Ovary (tissue), 3 donors: Measurements from ENCODE around the gene TLE4.

Experiments
- EP300 ChIP-seq: sonication (generic); formaldehyde crosslinking; IDR thresholded peaks from one replicate; pipeline ENCODE4 v1.6.1; 2017; ENCODE audit warnings: antibody characterized with exemption
- POLR2A ChIP-seq: fragments of 450-650 bp; IDR thresholded peaks from one replicate; pipeline ENCODE4 v1.6.1; 2017; ENCODE audit warnings: antibody characterized with exemption, mild to moderate bottlenecking, moderate library complexity
- TF ChIP-seq, protein P1 (sequence below), 3 donors: fragments of 450-650 bp in 2 of 3; fragments of 200-600 bp in 1 of 3; IDR thresholded peaks; one replicate each; pipeline versions ENCODE4 v1.5.1 to v1.8.0; 2016 to 2022; ENCODE audit warnings: antibody characterized with exemption in 3 of 3, mild to moderate bottlenecking in 1 of 3
- donor health status: DM: no; HTN: no; CAD: no.

GRCh38 chr9:79665931-79666330 is 94.2 kb downstream of the TLE4 start:
- TF ChIP-seq, protein P1, sequence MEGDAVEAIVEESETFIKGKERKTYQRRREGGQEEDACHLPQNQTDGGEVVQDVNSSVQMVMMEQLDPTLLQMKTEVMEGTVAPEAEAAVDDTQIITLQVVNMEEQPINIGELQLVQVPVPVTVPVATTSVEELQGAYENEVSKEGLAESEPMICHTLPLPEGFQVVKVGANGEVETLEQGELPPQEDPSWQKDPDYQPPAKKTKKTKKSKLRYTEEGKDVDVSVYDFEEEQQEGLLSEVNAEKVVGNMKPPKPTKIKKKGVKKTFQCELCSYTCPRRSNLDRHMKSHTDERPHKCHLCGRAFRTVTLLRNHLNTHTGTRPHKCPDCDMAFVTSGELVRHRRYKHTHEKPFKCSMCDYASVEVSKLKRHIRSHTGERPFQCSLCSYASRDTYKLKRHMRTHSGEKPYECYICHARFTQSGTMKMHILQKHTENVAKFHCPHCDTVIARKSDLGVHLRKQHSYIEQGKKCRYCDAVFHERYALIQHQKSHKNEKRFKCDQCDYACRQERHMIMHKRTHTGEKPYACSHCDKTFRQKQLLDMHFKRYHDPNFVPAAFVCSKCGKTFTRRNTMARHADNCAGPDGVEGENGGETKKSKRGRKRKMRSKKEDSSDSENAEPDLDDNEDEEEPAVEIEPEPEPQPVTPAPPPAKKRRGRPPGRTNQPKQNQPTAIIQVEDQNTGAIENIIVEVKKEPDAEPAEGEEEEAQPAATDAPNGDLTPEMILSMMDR (IDR thresholded peaks at IDR 0.05): no peak
- TF ChIP-seq POLR2A (no peak), EP300 (no peak)
